Measurements from ENCODE around the gene HIC2.

GRCh38 chr22:21447694-21448402 lies 30.7 kb downstream of the HIC2 start:
- no peak for TF ChIP-seq REST (IDR thresholded peaks at IDR 0.05; ENCODE audit: insufficient replicate concordance, low read depth)
- no peak for TF ChIP-seq POLR2AphosphoS5 (IDR thresholded peaks at IDR 0.05; ENCODE audit: low read depth)
- TF ChIP-seq, protein P1, sequence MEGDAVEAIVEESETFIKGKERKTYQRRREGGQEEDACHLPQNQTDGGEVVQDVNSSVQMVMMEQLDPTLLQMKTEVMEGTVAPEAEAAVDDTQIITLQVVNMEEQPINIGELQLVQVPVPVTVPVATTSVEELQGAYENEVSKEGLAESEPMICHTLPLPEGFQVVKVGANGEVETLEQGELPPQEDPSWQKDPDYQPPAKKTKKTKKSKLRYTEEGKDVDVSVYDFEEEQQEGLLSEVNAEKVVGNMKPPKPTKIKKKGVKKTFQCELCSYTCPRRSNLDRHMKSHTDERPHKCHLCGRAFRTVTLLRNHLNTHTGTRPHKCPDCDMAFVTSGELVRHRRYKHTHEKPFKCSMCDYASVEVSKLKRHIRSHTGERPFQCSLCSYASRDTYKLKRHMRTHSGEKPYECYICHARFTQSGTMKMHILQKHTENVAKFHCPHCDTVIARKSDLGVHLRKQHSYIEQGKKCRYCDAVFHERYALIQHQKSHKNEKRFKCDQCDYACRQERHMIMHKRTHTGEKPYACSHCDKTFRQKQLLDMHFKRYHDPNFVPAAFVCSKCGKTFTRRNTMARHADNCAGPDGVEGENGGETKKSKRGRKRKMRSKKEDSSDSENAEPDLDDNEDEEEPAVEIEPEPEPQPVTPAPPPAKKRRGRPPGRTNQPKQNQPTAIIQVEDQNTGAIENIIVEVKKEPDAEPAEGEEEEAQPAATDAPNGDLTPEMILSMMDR (IDR thresholded peaks at IDR 0.05; ENCODE audit: insufficient read depth, low read length): no peak
- no peak for TF ChIP-seq SPI1 (IDR thresholded peaks at IDR 0.05; ENCODE audit: borderline replicate concordance, low read depth)
- TF ChIP-seq GABPA (IDR thresholded peaks at IDR 0.05; ENCODE audit: low read depth): no peak
